Activated T-cell treated with anti-CD3 and anti-CD28 coated beads, Interleukin-2, amount 50 U/mL, for 24 hours (primary cell): ENCODE data around the gene SLC39A8.

Experiments
- DNase-seq: peaks from one replicate; pipeline ENCODE4 v3.0.0-alpha.2; 2020
- H3K27ac Mint-ChIP-seq: 2 replicates; pipeline ENCODE4 v1.8.0; 2020; ENCODE audit warnings: mild to moderate bottlenecking, mixed read lengths
- H3K27me3 Mint-ChIP-seq: 2 replicates; pipeline ENCODE4 v1.8.0; 2020; ENCODE audit warnings: mixed read lengths
- H3K36me3 Mint-ChIP-seq: 2 replicates; pipeline ENCODE4 v1.8.0; 2020; ENCODE audit warnings: low read depth, mixed read lengths
- H3K4me1 Mint-ChIP-seq: 2 replicates; pipeline ENCODE4 v1.8.0; 2020; ENCODE audit warnings: low read depth, mixed read lengths
- H3K4me3 Mint-ChIP-seq: 2 replicates; pipeline ENCODE4 v1.8.0; 2020; ENCODE audit warnings: mild to moderate bottlenecking, moderate library complexity, mixed read lengths
- H3K9me3 Mint-ChIP-seq: 2 replicates; pipeline ENCODE4 v1.8.0; 2020; ENCODE audit warnings: mixed read lengths

SLC39A8 gene

GRCh38 chr4:102324730-102325129 lies 20.6 kb downstream of the SLC39A8 start:
- Mint-ChIP-seq H3K27me3 (no peaks in the 10 kb centered on the region), H3K9me3 (no peaks in the 10 kb centered on the region), H3K4me3 (no peak overlapping the region), H3K27ac (no peak overlapping the region), H3K36me3 (peaks cover 26% of the 10 kb centered on the region), H3K4me1 (peaks cover 54% of the 10 kb centered on the region)
- DNase-seq, result no peak

DNA sequence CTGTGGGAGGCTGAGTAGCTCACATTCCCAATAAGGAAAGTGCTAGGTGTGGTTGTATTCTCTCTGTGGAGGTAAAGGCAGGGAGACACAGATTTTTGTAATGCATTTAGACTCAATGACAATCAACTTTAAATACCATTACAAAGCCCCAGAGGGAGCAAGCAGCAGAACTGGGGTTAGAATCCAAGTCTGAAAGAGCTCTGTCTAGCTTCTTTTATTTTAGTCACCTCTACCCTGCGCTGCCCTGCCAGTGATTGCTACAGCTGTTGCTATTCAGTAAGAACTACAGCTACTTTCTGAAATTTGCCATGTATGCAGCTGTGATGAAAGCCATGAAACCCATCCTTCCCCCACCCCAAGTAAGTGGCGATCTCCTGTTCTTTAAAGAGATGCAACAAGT lies 22.5 kb downstream of the SLC39A8 start:
- Mint-ChIP-seq H3K27me3 (no peaks in the 10 kb centered on the region), H3K4me3 (no peak overlapping the region), H3K4me1 (peaks cover 55% of the 10 kb centered on the region), H3K9me3 (no peaks in the 10 kb centered on the region), H3K36me3 (peaks cover 33% of the 10 kb centered on the region), H3K27ac (no peak overlapping the region)
- DNase-seq, result no peak

- Mint-ChIP-seq H3K27ac (no peak overlapping the region), H3K9me3 (no peaks in the 10 kb centered on the region), H3K4me1 (peaks cover 49% of the 10 kb centered on the region), H3K27me3 (no peaks in the 10 kb centered on the region), H3K4me3 (no peak overlapping the region), H3K36me3 (peaks cover 37% of the 10 kb centered on the region)
- DNase-seq, result no peak
Observed at GRCh38 chr4:102321260-102321995, 23.9 kb downstream of the SLC39A8 start.

- no peak for DNase-seq
- Mint-ChIP-seq H3K27ac (no peak overlapping the region), H3K4me1 (peaks cover 40% of the 10 kb centered on the region), H3K4me3 (no peak overlapping the region), H3K36me3 (peaks cover 41% of the 10 kb centered on the region), H3K9me3 (no peaks in the 10 kb centered on the region), H3K27me3 (no peaks in the 10 kb centered on the region)
Observed at GRCh38 chr4:102319594-102319993, 25.7 kb downstream of the SLC39A8 start.

DNA sequence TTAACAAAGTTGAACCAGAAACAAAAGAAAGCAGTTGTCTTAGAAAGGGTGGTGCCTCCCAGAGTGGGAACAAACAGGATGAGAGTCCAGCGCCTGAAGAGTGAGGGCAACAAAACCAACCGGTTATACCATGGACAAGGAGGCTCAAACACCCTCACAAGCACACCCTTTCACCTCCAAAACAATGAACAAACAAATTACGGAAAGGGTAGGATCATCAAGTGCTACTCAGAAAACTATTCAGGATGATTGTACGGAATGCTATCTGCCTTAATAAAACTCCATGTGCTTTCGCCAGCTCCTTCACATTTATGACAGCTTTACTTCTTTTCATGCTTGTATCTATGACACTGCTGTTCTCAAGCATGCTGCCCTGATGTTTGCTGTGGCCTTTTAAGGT lies 26.8 kb downstream of the SLC39A8 start:
- H3K4me1 Mint-ChIP-seq, result peaks cover 45% of the 10 kb centered on the region
- H3K36me3 Mint-ChIP-seq, result peaks cover 42% of the 10 kb centered on the region
- H3K27ac Mint-ChIP-seq, result no peak overlapping the region
- no peak for DNase-seq
- no peaks in the 10 kb centered on the region for H3K9me3 Mint-ChIP-seq
- H3K27me3 Mint-ChIP-seq, result no peaks in the 10 kb centered on the region
- H3K4me3 Mint-ChIP-seq, result no peak overlapping the region

DNA sequence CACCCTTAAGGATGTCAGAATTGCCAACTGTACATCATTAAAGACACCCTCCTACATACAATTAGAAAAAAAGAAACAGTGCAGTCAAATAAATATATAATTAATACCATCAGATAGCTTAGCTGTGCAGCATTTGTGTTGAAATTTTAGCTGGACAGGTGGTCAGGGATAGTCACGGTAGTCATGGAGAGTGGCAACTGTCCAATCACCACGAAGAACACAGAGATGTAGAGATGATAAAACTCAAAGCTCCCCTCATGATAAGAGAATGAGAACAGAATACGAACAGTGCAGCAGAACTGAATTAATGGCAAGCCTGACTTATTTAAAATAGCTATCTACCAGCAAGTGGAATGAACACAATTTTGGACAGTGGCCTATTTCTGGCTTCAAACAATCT lies 27.2 kb downstream of the SLC39A8 start:
- no peak overlapping the region for H3K4me3 Mint-ChIP-seq
- H3K9me3 Mint-ChIP-seq, result no peaks in the 10 kb centered on the region
- peaks cover 44% of the 10 kb centered on the region for H3K4me1 Mint-ChIP-seq
- no peak overlapping the region for H3K27ac Mint-ChIP-seq
- no peak for DNase-seq
- peaks cover 44% of the 10 kb centered on the region for H3K36me3 Mint-ChIP-seq
- H3K27me3 Mint-ChIP-seq, result no peaks in the 10 kb centered on the region

GRCh38 chr4:102317459-102317858 lies 27.8 kb downstream of the SLC39A8 start:
- DNase-seq, result no peak
- H3K4me1 Mint-ChIP-seq, result peaks cover 37% of the 10 kb centered on the region
- H3K27ac Mint-ChIP-seq, result no peak overlapping the region
- H3K27me3 Mint-ChIP-seq, result no peaks in the 10 kb centered on the region
- H3K9me3 Mint-ChIP-seq, result no peaks in the 10 kb centered on the region
- no peak overlapping the region for H3K4me3 Mint-ChIP-seq
- H3K36me3 Mint-ChIP-seq, result peaks cover 46% of the 10 kb centered on the region

DNA sequence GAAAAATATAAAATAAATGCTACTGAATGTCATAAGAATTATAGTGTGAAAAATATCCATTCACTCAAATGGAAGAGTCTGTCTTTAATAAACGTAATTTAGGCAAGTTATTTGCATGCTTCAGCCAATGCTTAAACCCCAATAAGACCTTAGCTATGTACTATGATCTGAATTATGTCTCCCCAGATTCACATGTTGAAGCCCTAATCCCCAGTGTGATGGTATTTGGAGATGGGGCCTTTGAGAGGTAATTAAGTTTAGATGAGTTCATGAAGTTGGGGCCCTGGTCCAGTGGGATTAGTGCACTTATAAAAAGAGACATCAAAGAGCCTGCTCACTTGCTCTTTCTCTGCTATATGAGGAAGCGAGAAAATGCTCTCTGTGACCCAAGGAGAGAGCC lies 28.7 kb downstream of the SLC39A8 start:
- Mint-ChIP-seq H3K9me3 (no peaks in the 10 kb centered on the region), H3K36me3 (peaks cover 55% of the 10 kb centered on the region), H3K4me3 (no peak overlapping the region), H3K4me1 (peaks cover 29% of the 10 kb centered on the region), H3K27ac (no peak overlapping the region), H3K27me3 (no peaks in the 10 kb centered on the region)
- DNase-seq, result no peak

DNA sequence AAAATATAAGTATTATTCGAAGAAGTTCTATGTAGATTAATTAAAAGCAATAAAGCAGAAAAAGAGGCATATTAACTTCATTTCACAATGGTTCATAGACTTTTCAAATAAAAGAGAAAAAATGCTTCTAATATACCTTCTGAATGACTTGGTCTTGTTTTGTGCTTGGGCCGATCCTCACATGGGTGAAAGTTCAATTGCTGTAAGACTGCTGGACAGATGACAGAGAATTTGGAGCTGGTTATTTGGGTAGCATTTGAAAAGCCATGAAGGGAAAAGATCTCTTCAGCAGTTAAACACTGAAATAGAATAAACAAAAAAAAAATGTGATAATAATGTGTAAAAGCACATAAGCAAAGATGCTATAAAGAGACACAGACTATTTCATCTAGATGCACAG lies 29.8 kb downstream of the SLC39A8 start:
- Mint-ChIP-seq H3K4me3 (no peak overlapping the region), H3K36me3 (peaks cover 59% of the 10 kb centered on the region), H3K27me3 (no peaks in the 10 kb centered on the region), H3K27ac (no peak overlapping the region), H3K4me1 (peaks cover 20% of the 10 kb centered on the region), H3K9me3 (no peaks in the 10 kb centered on the region)
- no peak for DNase-seq

DNA sequence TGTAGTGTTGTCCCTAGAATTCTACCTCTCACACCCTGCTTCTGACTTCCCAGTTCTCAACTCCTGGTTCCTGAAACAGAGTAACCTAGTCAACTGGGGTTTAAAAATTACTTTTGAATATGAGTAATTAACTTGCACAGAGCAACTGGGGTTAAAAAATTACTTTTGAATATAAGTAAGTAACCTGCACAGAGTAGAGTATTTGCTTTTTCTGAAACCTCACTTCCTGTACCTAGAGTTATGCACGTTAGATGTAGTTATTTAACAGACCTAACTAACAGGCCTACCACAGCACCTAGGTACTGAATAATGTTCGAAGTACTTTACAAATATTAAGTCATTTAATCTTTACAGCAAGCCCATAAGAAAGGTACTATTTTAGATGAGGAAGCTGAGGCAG lies 32.9 kb downstream of the SLC39A8 start:
- Mint-ChIP-seq H3K36me3 (peaks cover 62% of the 10 kb centered on the region), H3K27me3 (no peaks in the 10 kb centered on the region), H3K27ac (no peak overlapping the region)

DNA sequence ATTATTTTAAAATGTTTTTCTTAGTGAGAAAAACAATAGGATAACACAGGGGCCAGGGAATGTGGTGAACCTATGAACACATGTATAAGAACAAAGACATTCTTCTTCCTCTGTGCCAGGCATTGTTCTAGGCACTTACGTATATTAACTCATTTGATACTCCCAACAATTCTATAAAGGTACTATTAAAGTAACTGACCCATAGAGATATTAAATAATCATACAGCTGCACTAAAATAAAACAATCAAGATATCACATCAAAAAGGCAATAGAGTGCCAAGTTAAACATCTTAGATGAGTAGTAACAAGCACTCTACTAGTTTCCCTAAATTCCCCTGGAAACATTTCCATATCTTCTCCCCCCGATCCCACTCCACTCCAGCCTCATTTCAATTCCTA lies 33.4 kb downstream of the SLC39A8 start:
- no peaks in the 10 kb centered on the region for H3K9me3 Mint-ChIP-seq
- H3K4me1 Mint-ChIP-seq, result peaks cover 25% of the 10 kb centered on the region
- no peaks in the 10 kb centered on the region for H3K27me3 Mint-ChIP-seq
- no peak for DNase-seq
- H3K27ac Mint-ChIP-seq, result no peak overlapping the region
- peaks cover 61% of the 10 kb centered on the region for H3K36me3 Mint-ChIP-seq
- no peak overlapping the region for H3K4me3 Mint-ChIP-seq

More for the DNA sequence above, 32.9 kb downstream of the SLC39A8 start:
- DNase-seq, result no peak
- H3K4me3 Mint-ChIP-seq, result no peak overlapping the region
- peaks cover 25% of the 10 kb centered on the region for H3K4me1 Mint-ChIP-seq
- no peaks in the 10 kb centered on the region for H3K9me3 Mint-ChIP-seq

DNA sequence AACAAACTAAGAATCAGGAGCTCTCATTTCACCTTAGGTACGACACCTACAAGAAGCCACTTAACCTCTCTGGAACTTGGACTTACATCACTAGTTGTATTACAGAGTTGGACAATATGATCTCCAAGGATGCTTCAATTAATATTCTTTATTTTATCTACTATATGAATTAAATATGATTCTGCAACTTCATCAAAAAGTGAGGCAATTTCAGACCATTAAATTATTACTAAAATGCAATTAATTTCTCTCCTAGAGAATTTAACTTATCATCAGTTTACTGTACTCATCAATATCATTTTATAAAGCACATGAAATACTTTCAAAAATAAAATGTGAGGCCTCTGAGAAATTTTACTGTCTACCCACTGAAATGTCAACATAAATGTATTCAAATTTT lies 33.9 kb downstream of the SLC39A8 start:
- Mint-ChIP-seq H3K4me1 (peaks cover 25% of the 10 kb centered on the region), H3K36me3 (peaks cover 62% of the 10 kb centered on the region), H3K27ac (no peak overlapping the region), H3K27me3 (no peaks in the 10 kb centered on the region), H3K9me3 (no peaks in the 10 kb centered on the region), H3K4me3 (no peak overlapping the region)
- DNase-seq, result no peak

DNA sequence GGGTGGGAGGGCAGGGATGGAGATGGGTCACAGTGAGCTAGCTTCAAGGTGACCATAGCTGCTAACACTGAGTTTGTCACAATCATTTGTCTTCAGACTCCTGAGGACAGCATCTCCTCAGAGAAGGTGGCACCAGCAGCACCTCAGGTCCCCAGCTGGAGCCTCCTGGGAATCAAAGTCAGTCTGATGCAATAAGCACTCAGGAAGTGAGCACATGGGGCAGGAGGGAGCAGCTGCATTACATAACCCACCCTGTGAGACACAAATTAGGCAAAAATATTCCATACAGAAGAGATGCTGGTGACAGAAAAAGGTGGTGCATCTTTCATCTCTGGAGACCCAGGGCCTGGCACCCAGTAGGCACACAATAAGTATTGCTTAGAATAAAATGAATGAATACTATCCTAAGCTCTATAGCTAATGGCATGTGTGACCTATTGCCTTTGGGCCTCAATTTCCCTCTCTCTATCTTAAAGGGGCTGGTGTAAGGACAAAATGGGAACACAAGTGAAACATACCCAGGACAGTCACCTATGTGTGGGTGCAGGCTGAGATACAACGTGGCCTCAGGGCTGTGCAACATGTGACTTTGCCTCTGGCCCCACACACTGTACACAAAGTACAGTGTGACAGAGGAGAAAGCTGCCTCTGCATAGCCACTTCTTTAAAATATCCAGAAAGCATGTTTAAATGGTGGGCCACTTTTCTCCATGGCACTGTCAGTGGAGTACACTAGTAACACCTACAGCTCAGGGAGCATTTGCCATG lies 37.1 kb downstream of the SLC39A8 start:
- peaks cover 16% of the 10 kb centered on the region for H3K4me1 Mint-ChIP-seq
- H3K36me3 Mint-ChIP-seq, result peaks cover 65% of the 10 kb centered on the region
- no peaks in the 10 kb centered on the region for H3K27me3 Mint-ChIP-seq
- no peaks in the 10 kb centered on the region for H3K9me3 Mint-ChIP-seq
- DNase-seq, result no peak
- H3K4me3 Mint-ChIP-seq, result no peak overlapping the region
- H3K27ac Mint-ChIP-seq, result peak overlapping the region; percentile 60

GRCh38 chr4:102305666-102306065 lies 39.6 kb downstream of the SLC39A8 start:
- no peaks in the 10 kb centered on the region for H3K9me3 Mint-ChIP-seq
- peaks cover 60% of the 10 kb centered on the region for H3K36me3 Mint-ChIP-seq
- DNase-seq, result no peak

GRCh38 chr4:102302762-102303161 lies 42.5 kb downstream of the SLC39A8 start:
- DNase-seq, result no peak
- Mint-ChIP-seq H3K27ac (no peak overlapping the region), H3K27me3 (no peaks in the 10 kb centered on the region)

More at GRCh38 chr4:102305666-102306065, 39.6 kb downstream of the SLC39A8 start:
- H3K27me3 Mint-ChIP-seq, result no peaks in the 10 kb centered on the region
- no peak overlapping the region for H3K27ac Mint-ChIP-seq
- peaks cover 16% of the 10 kb centered on the region for H3K4me1 Mint-ChIP-seq
- H3K4me3 Mint-ChIP-seq, result no peak overlapping the region

More at GRCh38 chr4:102302762-102303161, 42.5 kb downstream of the SLC39A8 start:
- Mint-ChIP-seq H3K9me3 (no peaks in the 10 kb centered on the region), H3K4me1 (peaks cover 1% of the 10 kb centered on the region), H3K4me3 (no peak overlapping the region), H3K36me3 (peaks cover 64% of the 10 kb centered on the region)
